ENCODE measurements around the gene WDR36.

- TF ChIP-seq CTCF (IDR thresholded peaks at IDR 0.05) (no peak), POLR2A (IDR thresholded peaks at IDR 0.05) (no peak)
Observed at GRCh38 chr5:111153483-111153882, 61.3 kb downstream of the WDR36 start.

Data from body of pancreas (tissue), 4 donors.